PC-3 (cell line): ENCODE measurements around the gene HIF1AN. TPM values are rescaled to one million over a fixed set of nuclear protein-coding genes. Genes with fewer than 3 reads are reported as not detected.

ENCODE experiments used
- ATAC-seq: fragments of 200-7000 bp; cut with Tn5 transposase; 2 replicates; pipeline ENCODE4 v1.9.1; 2020; ENCODE audit warnings: mild to moderate bottlenecking, moderate library complexity
- BruUV-seq: library from RNA; stranded (reverse); fragments of 400-500 nt; replicated peaks from 2 replicates; lab custom pipeline; 2021; lab: Mats Ljungman, UMichigan
- CTCF ChIA-PET: fragments of 300-600 bp; sonication (Branson Sonifier 250); formaldehyde crosslinking; loops from one replicate; lab custom pipeline; 2022; ENCODE audit warnings: antibody characterized with exemption; lab: Charles Lee
- POLR2A ChIA-PET: fragments of 300-600 bp; sonication (Branson Sonifier 250); formaldehyde crosslinking; loops from one replicate; lab custom pipeline; 2022; ENCODE audit warnings: antibody characterized with exemption; ENCODE audit not compliant: unreplicated experiment; lab: Charles Lee
- DNase-seq: peaks from one replicate; pipeline ENCODE4 v3.0.0-alpha.2; 2015
- H2AFZ ChIP-seq: fragments of 300-600 bp; sonication (generic); 2 replicates; pipeline ENCODE4 v1.6.0; 2016; ENCODE audit warnings: antibody characterized with exemption, low read length
- H3F3A ChIP-seq: fragments of 300-600 bp; sonication (generic); one replicate; pipeline ENCODE4 v1.6.0; 2017; ENCODE audit warnings: antibody characterized with exemption, low read length, control low read depth, mild to moderate bottlenecking; ENCODE audit not compliant: unreplicated experiment
- H3K27ac ChIP-seq: fragments of 300-600 bp; sonication (generic); 2 replicates; pipeline ENCODE4 v1.5.1; 2016; ENCODE audit warnings: mild to moderate bottlenecking, low read length
- H3K27me3 ChIP-seq: fragments of 300-600 bp; sonication (generic); 2 replicates; pipeline ENCODE4 v1.6.1; 2016; ENCODE audit warnings: low read length, mixed read lengths
- H3K36me3 ChIP-seq: fragments of 300-600 bp; sonication (generic); 2 replicates; pipeline ENCODE4 v1.6.1; 2016; ENCODE audit warnings: low read depth, mixed run types, low read length, mixed read lengths
- H3K4me1 ChIP-seq: fragments of 300-600 bp; sonication (generic); 2 replicates; pipeline ENCODE4 v1.5.1; 2016; ENCODE audit warnings: low read length; ENCODE audit not compliant: insufficient read depth
- H3K4me2 ChIP-seq: fragments of 300-600 bp; sonication (generic); 2 replicates; pipeline ENCODE4 v1.6.0; 2016; ENCODE audit warnings: low read length
- H3K4me3 ChIP-seq: fragments of 300-600 bp; sonication (generic); 2 replicates; pipeline ENCODE4 v1.5.1; 2016; ENCODE audit warnings: mild to moderate bottlenecking, low read length, mixed read lengths
- H3K79me2 ChIP-seq: fragments of 300-600 bp; sonication (generic); 2 replicates; pipeline ENCODE4 v1.6.1; 2017; ENCODE audit warnings: low read length, mixed read lengths
- H3K9ac ChIP-seq: fragments of 300-600 bp; sonication (generic); 2 replicates; pipeline ENCODE4 v1.6.0; 2016; ENCODE audit warnings: mild to moderate bottlenecking, low read length
- H3K9me2 ChIP-seq: fragments of 300-600 bp; sonication (generic); replicated peaks from 2 replicates; pipeline ENCODE4 v1.6.1; 2016; ENCODE audit warnings: mixed run types, low read length, mixed read lengths
- H3K9me3 ChIP-seq: fragments of 300-600 bp; sonication (generic); 2 replicates; pipeline ENCODE4 v1.6.1; 2016; ENCODE audit warnings: low read length, mixed read lengths
- H4K20me1 ChIP-seq: fragments of 300-600 bp; sonication (generic); 2 replicates; pipeline ENCODE4 v1.6.1; 2016; ENCODE audit warnings: low read length, mixed read lengths
- EZH2 ChIP-seq: fragments of 300-600 bp; sonication (generic); IDR thresholded peaks from one replicate; pipeline ENCODE4 v1.6.1; 2017; ENCODE audit warnings: antibody characterized with exemption, mild to moderate bottlenecking, low read length; ENCODE audit not compliant: unreplicated experiment
- EZH2phosphoT487 ChIP-seq: fragments of 300-600 bp; sonication (generic); IDR thresholded peaks from 2 replicates; pipeline ENCODE4 v1.6.1; 2018; ENCODE audit warnings: mild to moderate bottlenecking, antibody characterized with exemption, low read length, borderline replicate concordance
- intact Hi-C: fragments of 100-400 bp; cut with micrococcal nuclease; formaldehyde crosslinking; loops from 2 replicates; pipeline ENCODE4 v1.9.0; 2023
- total RNA-seq: library from RNA; depleted of rRNA; stranded (reverse); fragments of >200 nt; gene quantifications from 2 replicates; pipeline ENCODE4 v1.2.3, GENCODE V29; 2014
- TF ChIP-seq, protein P1 (sequence below): fragments of 300-600 bp; sonication (generic); conservative IDR thresholded peaks from 2 replicates; pipeline ENCODE4 v1.5.1; 2017; ENCODE audit warnings: antibody characterized with exemption, low read depth, mild to moderate bottlenecking, low read length

Gene HIF1AN
- total RNA-seq, 1 experiment from 2014 or later: 4.5 TPM

DNA sequence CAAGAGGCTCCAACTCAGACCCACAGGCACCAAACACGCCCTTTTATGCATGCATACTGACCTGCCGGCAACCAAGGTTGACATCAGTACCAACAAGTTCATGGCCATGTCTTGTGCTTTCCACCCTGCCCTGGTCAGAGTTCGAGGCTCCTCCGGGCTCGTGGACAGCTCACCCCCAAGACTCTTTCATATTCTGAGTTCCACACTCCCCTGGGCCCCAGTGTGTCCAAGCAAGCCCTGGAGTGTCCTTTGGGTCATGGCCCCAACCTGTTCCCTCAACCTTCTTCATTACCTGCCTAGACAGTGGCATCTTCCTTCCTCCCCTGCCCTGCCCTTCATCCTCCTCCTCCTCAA, 40.5 kb downstream of the HIF1AN start:
- no peaks in the 10 kb centered on the region for H3K9me3 ChIP-seq
- no peaks in the 10 kb centered on the region for H3K9me2 ChIP-seq
- intact Hi-C loops: no loop called here
- no peak overlapping the region for H3K27ac ChIP-seq
- no peak overlapping the region for H3K4me3 ChIP-seq
- no peaks in the 10 kb centered on the region for H3K36me3 ChIP-seq
- ATAC-seq (no peak), DNase-seq (no peak)
- no peak for TF ChIP-seq EZH2phosphoT487
- TF ChIP-seq, protein P1, sequence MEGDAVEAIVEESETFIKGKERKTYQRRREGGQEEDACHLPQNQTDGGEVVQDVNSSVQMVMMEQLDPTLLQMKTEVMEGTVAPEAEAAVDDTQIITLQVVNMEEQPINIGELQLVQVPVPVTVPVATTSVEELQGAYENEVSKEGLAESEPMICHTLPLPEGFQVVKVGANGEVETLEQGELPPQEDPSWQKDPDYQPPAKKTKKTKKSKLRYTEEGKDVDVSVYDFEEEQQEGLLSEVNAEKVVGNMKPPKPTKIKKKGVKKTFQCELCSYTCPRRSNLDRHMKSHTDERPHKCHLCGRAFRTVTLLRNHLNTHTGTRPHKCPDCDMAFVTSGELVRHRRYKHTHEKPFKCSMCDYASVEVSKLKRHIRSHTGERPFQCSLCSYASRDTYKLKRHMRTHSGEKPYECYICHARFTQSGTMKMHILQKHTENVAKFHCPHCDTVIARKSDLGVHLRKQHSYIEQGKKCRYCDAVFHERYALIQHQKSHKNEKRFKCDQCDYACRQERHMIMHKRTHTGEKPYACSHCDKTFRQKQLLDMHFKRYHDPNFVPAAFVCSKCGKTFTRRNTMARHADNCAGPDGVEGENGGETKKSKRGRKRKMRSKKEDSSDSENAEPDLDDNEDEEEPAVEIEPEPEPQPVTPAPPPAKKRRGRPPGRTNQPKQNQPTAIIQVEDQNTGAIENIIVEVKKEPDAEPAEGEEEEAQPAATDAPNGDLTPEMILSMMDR: no peak
- TF ChIP-seq EZH2: no peak
- H3K9ac ChIP-seq: no peak overlapping the region
- BruUV-seq: no TSS peak
- no peak overlapping the region for H3K4me2 ChIP-seq
- peaks cover 24% of the 10 kb centered on the region for H3K27me3 ChIP-seq
- no peaks in the 10 kb centered on the region for H3F3A ChIP-seq
- no peaks in the 10 kb centered on the region for H4K20me1 ChIP-seq
- ChIA-PET POLR2A (no interaction called here), CTCF (no interaction called here)
- H3K4me1 ChIP-seq: no peaks in the 10 kb centered on the region
- H2AFZ ChIP-seq: no peak overlapping the region
- no peaks in the 10 kb centered on the region for H3K79me2 ChIP-seq

DNA sequence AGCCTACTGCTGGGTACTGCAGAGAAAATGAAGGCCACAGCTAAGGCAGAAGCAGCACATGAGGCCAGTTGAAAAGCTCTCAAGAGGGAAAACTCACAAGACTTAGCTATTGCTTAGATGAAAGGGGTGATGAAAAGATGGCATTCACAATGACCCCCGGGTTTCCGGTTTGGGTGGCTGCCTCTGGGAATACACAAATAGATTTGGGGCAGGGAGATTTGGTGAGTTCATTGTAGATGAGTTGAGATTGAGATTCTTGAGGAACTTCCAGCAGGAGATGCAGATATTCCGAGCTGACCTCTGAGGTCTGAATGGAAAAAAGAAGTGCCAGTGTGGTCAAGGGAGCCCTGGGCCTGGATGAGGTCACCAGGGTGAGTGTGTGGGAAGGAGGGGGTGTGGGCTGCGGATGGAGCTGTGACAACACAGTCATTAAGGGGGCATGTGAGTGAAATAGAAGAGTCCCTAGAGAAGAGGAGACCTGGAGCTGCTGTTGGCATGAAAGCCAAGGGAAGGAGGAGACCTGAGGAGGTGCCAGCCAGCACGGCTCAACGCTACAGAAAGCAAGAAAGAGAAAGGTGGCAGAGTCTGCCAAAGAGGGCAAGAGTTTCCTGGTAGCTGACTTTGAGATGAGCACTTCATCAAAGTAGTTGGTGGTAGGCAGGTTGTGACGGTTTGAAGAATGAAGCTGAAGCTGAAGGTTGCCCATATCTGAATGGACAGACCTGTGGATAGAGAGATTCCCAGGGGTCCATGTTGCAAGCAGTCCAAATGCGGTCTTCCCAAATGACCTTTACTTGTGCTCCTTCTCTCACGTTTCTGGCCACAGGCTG, 43.7 kb downstream of the HIF1AN start:
- H3K9me2 ChIP-seq: no peaks in the 10 kb centered on the region
- intact Hi-C loops: no loop called here

More for the DNA sequence above, 43.7 kb downstream of the HIF1AN start:
- ATAC-seq: no peak
- no peak overlapping the region for H3K4me2 ChIP-seq
- H3K9ac ChIP-seq: no peak overlapping the region
- H3K4me3 ChIP-seq: no peak overlapping the region
- ChIA-PET POLR2A (no interaction called here), CTCF (no interaction called here)
- no peak overlapping the region for H2AFZ ChIP-seq
- H4K20me1 ChIP-seq: no peaks in the 10 kb centered on the region
- no peak for DNase-seq
- H3F3A ChIP-seq: no peaks in the 10 kb centered on the region
- H3K79me2 ChIP-seq: no peaks in the 10 kb centered on the region
- peaks cover 26% of the 10 kb centered on the region for H3K27me3 ChIP-seq
- TF ChIP-seq, protein P1: no peak
- TF ChIP-seq EZH2phosphoT487 (no peak), EZH2 (no peak)
- BruUV-seq: no TSS peak
- H3K27ac ChIP-seq: no peak overlapping the region
- no peaks in the 10 kb centered on the region for H3K9me3 ChIP-seq
- H3K4me1 ChIP-seq: no peaks in the 10 kb centered on the region
- no peaks in the 10 kb centered on the region for H3K36me3 ChIP-seq
